Retinal pigment epithelial cell (primary cell): Measurements from ENCODE around the gene PHACTR3.

Experiments used
- DNase-seq: peaks from one replicate; pipeline ENCODE4 v3.0.0-alpha.2; 2010; ENCODE audit warnings: low read depth
- H3K4me3 ChIP-seq: 2 replicates; pipeline ENCODE4 v1.5.1; 2011; ENCODE audit warnings: mild to moderate bottlenecking, low read length, control low read depth, moderate library complexity
- TF ChIP-seq, protein P1 (sequence below): conservative IDR thresholded peaks from 2 replicates; pipeline ENCODE4 v1.5.1; 2011; ENCODE audit warnings: low read depth, low read length, control low read depth, inconsistent platforms

PHACTR3 gene

GRCh38 chr20:59646487-59646886 lies 42.1 kb downstream of the PHACTR3 start:
- TF ChIP-seq, protein P1, sequence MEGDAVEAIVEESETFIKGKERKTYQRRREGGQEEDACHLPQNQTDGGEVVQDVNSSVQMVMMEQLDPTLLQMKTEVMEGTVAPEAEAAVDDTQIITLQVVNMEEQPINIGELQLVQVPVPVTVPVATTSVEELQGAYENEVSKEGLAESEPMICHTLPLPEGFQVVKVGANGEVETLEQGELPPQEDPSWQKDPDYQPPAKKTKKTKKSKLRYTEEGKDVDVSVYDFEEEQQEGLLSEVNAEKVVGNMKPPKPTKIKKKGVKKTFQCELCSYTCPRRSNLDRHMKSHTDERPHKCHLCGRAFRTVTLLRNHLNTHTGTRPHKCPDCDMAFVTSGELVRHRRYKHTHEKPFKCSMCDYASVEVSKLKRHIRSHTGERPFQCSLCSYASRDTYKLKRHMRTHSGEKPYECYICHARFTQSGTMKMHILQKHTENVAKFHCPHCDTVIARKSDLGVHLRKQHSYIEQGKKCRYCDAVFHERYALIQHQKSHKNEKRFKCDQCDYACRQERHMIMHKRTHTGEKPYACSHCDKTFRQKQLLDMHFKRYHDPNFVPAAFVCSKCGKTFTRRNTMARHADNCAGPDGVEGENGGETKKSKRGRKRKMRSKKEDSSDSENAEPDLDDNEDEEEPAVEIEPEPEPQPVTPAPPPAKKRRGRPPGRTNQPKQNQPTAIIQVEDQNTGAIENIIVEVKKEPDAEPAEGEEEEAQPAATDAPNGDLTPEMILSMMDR, result no peak
- no peak for DNase-seq
- no peak overlapping the region for H3K4me3 ChIP-seq

DNA sequence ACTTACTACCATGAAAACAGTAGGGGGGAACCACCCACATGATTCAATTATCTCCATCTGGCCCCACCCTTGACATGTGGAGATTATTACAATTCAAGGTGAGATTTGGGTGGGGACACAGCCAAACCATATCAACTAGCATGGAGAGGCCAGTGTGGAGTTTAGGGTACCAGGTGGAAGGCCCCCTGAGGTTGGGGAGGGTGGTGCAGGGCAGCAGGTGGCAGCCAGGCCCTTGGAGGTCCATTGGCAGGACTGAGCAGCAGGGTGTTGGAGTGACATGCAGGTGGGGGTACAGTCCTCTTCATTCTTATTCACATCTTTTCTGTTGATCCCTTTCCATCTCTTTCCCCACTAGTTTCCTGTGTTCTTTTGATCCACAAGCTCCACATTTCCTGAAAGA lies 42.9 kb downstream of the PHACTR3 start:
- DNase-seq, result no peak
- TF ChIP-seq, protein P1, result no peak
- H3K4me3 ChIP-seq, result no peak overlapping the region

- no peak overlapping the region for H3K4me3 ChIP-seq
- TF ChIP-seq, protein P1, result no peak
- no peak for DNase-seq
Observed at GRCh38 chr20:59648466-59649070, 44.2 kb downstream of the PHACTR3 start.

DNA sequence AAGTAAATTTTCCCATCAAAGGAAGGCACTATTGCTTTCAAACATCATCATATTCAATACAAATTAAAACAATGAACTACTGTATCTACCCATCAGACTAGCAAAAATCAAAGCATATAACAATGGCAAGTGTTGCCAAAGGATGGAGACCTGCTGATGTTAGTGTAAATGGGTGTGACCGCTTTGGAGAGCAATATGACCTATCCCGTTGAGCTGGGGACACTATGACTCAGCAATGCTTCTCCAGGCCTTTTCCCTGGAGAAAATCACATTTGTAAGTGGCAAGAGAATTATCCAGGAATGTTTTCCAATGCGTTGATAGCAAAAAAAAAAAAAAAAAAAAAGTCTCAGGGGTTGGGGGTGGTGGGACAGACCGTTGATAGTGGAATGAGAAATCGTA lies 46.1 kb downstream of the PHACTR3 start:
- no peak for DNase-seq
- TF ChIP-seq, protein P1, result no peak
- no peak overlapping the region for H3K4me3 ChIP-seq

- H3K4me3 ChIP-seq, result no peak overlapping the region
- TF ChIP-seq, protein P1, result no peak
- DNase-seq, result no peak
Observed at GRCh38 chr20:59652381-59652780, 48.0 kb downstream of the PHACTR3 start.

DNA sequence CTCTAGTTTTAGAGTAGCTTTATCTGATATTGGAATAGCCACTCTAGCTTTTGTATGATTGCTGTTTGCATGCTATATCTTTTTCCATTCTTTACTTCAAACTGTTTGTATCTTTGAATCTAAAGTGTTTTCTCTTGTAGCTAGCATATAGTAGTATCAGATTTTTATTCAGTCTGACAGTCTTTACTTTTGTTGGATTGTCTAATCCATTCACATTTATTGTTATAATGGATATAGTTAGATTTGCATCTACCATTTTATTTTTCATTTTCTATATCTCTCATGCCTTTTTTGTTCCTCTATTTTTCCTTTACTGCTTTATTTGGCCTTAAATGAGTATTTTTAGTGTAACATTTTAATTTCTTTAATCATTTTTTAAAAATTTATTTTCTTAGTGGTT lies 52.1 kb downstream of the PHACTR3 start:
- TF ChIP-seq, protein P1, result no peak
- no peak overlapping the region for H3K4me3 ChIP-seq
- DNase-seq, result no peak

DNA sequence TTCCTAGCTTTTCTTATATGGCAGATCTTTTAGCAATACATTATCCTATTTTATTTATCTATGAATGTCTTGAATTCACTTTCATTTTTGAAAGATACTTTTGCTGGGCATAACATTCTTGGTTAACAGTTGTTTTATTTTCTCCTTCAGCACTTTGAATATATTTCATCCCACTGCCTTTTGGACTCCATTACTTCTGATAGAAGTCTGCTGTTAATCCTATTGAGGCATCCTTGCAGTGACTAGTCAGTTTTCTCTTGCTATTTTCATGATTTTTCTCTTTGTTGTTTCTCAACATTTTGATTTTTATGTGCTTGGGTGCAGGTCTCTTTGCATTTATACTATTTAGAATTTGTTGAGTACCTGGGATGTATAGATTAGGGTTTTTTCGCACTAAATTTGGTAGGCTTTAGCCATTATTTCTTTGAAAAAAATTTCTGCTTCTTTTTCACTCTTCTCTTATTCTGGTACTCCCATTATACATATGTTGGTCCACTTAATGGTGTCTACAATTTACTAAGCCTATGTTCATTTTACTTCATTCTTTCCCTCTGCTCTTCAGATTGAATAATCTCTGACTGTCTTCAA lies 53.2 kb downstream of the PHACTR3 start:
- no peak overlapping the region for H3K4me3 ChIP-seq
- no peak for DNase-seq
- TF ChIP-seq, protein P1, result no peak
